ENCODE results near the gene UBE2D4. TPM values are rescaled to one million over a fixed set of nuclear protein-coding genes. Genes with fewer than 3 reads are reported as not detected.
A peak's percentile ranks its signal among the peaks of the same experiment; 100 is the strongest.
"Not testable (repeated sequence)": the region's sequence is repeated elsewhere in the genome, so short reads cannot be mapped to it uniquely, and the experiment has no call there.

Gene UBE2D4
- total RNA-seq, 6 experiments from 2014 or later, result 12.6 to 15.7 (median 14.4) TPM

DNA sequence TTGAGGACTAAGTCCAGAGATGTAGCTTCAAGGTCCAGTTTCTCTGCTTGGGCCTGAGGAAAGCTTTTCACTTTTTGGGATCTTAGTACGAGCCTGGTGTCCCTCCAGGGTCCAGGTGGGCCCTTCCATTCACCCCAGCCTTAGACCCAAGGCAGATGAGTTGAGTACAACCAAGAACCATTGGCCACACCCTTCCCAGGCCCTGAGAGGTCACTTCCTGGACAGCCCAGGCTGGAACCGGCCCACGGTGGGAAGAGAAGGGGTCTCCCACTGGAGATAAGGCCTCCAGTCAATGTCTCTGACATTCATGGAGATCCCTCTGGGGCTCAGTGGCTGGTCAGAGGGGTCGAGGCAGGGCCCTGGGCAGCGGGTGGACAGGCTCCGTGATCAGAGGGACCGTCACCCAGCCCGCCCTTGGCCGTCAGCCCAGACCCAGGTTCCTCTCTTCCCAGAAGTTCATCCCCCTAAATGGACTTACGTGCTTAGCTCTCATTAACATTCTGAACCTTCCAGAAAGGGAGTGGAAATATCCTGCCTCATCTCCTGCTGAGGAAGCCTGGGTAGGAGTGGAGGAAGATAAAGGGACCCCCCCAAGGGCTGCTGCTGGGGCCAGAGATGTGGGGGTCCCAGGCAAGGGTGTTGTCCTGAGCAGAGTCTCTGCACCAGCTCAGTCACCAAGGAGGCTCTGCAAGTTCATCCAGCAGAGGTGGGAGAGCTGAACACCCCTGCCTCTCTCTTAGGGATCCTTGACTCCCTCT is 48.7 kb downstream of the UBE2D4 start:
- not testable (repeated sequence) for H3K4me3 Mint-ChIP-seq; H3K27me3 Mint-ChIP-seq (ENCODE audit: insufficient read depth); H3K4me1 Mint-ChIP-seq (ENCODE audit: low read depth); H3K36me3 Mint-ChIP-seq (ENCODE audit: low read depth); H3K9me3 Mint-ChIP-seq; H3K27ac Mint-ChIP-seq; DNase-seq

DNA sequence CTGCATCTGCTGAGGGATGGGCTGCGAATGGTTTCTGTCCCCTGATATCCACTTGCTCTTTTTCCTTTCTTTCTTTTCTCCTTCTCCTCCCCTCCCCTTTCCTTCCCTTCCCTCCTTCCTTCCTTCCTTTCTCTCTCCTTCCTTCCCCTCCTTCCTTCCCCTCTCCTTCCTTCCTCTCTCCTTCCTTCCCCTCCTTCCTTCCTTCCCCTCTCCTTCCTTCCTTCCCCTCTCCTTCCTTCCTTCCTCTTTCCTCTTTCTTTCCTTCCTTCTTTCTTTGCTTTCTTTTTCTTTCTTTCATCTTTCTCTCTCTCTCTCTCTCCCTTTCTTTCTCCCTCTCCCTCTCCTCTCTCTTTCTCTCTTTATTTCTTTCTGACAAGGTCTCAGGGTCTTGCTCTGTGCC is 51.3 kb downstream of the UBE2D4 start:
- no peak overlapping the region for H3K4me3 Mint-ChIP-seq
- TF ChIP-seq, protein P1, sequence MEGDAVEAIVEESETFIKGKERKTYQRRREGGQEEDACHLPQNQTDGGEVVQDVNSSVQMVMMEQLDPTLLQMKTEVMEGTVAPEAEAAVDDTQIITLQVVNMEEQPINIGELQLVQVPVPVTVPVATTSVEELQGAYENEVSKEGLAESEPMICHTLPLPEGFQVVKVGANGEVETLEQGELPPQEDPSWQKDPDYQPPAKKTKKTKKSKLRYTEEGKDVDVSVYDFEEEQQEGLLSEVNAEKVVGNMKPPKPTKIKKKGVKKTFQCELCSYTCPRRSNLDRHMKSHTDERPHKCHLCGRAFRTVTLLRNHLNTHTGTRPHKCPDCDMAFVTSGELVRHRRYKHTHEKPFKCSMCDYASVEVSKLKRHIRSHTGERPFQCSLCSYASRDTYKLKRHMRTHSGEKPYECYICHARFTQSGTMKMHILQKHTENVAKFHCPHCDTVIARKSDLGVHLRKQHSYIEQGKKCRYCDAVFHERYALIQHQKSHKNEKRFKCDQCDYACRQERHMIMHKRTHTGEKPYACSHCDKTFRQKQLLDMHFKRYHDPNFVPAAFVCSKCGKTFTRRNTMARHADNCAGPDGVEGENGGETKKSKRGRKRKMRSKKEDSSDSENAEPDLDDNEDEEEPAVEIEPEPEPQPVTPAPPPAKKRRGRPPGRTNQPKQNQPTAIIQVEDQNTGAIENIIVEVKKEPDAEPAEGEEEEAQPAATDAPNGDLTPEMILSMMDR (IDR thresholded peaks at IDR 0.05), result no peak
- DNase-seq, result no peak
- no peaks in the 10 kb centered on the region for H3K36me3 Mint-ChIP-seq (ENCODE audit: low read depth)
- H3K27me3 Mint-ChIP-seq (ENCODE audit: insufficient read depth), result no peaks in the 10 kb centered on the region
- H3K4me1 Mint-ChIP-seq (ENCODE audit: low read depth), result no peaks in the 10 kb centered on the region
- H3K27ac Mint-ChIP-seq, result no peak overlapping the region
- no peaks in the 10 kb centered on the region for H3K9me3 Mint-ChIP-seq

DNA sequence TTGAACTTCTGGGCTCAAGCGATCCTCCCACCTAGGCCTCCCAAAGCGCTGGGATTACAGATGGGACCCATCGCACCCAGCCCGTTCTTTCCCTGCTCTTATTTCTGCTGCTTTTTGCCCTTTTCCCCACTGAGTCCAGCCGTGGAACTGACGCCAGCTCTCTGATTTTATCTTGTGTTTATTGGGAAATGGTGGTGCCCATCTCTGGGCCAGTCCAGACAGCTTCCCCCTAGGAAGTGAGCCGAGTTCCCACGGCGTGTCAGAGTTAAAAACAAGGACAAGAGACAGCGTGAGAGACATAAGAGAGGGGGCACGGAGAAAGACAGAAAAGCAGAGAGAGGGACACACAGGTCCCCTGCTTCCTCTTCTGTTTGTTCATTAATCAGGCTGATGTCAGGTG is 51.9 kb downstream of the UBE2D4 start:
- H3K9me3 Mint-ChIP-seq; H3K27me3 Mint-ChIP-seq (ENCODE audit: insufficient read depth); H3K4me3 Mint-ChIP-seq; H3K27ac Mint-ChIP-seq; H3K4me1 Mint-ChIP-seq (ENCODE audit: low read depth); H3K36me3 Mint-ChIP-seq (ENCODE audit: low read depth); DNase-seq: not testable (repeated sequence)

DNA sequence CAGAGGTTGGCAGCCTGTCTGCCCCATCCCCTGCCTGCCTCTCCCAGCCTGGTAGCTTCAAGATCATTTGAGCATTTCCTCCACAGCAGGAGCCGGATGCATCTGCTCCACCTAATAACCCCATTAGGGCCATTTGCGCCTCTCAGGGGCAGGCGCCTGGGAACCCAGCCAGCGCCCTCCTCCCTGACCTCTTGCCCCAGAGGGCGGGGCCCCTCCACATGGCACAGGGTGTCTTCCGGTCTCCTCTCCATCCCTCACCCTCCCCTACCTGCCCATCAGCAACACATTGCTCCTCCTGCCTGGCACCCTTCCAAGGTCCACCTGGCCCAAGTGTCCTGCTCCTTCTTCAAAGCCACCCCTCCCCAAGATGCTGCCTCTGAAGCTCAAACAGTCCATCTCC is 56.6 kb downstream of the UBE2D4 start:
- not testable (repeated sequence) for DNase-seq

DNA sequence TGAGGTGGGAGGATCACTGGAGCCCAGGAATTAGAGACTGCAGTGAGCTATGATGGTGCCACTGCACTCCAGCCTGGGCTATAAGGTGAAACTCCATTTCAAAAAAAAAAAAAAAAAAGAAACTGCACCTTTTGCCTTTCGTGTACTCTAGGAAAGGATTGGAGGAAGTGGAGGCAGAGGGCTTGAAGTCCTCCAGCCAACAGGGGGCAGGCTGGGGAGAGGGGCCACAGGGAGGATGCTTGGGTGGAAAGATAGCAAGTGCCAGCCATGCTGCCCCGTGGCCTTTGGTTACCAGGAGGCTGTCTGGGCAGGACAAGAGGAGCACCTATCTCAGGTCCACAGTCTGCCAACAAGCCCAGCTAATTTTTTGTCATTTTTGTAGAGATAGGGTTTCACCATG is 57.5 kb downstream of the UBE2D4 start:
- not testable (repeated sequence) for H3K9me3 Mint-ChIP-seq; H3K4me1 Mint-ChIP-seq (ENCODE audit: low read depth); H3K27ac Mint-ChIP-seq; H3K4me3 Mint-ChIP-seq; DNase-seq; H3K27me3 Mint-ChIP-seq (ENCODE audit: insufficient read depth); H3K36me3 Mint-ChIP-seq (ENCODE audit: low read depth)
- TF ChIP-seq, protein P1 (IDR thresholded peaks at IDR 0.05), result peak; percentile 17; the same call in 1 of the 2 replicates

More for the DNA sequence above, 56.6 kb downstream of the UBE2D4 start:
- not testable (repeated sequence) for H3K4me3 Mint-ChIP-seq; H3K4me1 Mint-ChIP-seq (ENCODE audit: low read depth); H3K36me3 Mint-ChIP-seq (ENCODE audit: low read depth); H3K27ac Mint-ChIP-seq; H3K9me3 Mint-ChIP-seq; H3K27me3 Mint-ChIP-seq (ENCODE audit: insufficient read depth)

DNA sequence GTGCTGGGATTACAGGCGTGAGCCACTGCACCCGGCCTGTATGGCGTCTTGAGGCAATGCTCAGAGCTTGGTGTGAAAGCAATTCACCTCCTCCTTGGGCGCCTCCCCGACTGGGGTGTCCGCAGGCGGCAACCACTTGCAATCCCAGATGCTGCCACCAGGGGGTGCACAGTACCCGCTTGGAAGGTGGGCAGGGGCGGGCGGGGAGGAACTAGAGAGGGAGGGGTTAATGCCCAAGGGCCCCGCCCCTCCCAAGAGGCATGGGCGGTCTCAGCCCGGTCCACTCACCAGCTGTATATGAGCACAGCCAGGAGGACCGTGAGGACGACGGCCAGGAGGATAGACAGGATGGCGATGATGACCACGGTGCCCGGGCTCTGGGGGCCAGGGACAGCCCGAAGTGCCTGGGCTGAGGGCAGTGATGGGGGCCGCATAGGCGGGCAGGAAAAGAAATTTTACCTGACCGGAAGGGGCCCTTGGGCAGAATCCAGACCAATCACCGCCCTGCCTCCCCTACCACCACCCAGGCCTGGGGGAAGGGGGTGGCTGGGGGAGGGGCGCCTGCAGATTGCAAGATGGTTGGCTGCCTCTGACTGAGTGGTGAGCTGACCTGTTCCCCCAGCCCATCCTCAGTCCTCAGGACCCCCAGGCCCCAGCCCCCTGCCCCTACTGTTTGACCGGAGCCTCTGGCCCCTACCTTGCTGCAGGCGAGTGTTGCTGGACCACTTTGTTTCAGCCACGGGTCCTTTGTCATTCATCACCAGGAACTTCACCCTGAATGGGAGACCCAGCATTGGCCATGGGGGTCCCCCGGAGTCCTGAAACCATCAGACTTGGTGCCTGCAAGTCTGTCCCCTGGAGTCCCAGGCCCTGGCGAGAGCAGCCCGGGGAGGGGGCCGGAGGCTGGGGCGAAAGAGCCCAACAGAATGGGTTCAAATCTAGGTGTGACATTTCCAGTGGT is 59.9 kb downstream of the UBE2D4 start:
- H3K27ac Mint-ChIP-seq; H3K4me1 Mint-ChIP-seq (ENCODE audit: low read depth); H3K27me3 Mint-ChIP-seq (ENCODE audit: insufficient read depth); H3K9me3 Mint-ChIP-seq; H3K36me3 Mint-ChIP-seq (ENCODE audit: low read depth): not testable (repeated sequence)
- TF ChIP-seq, protein P1 (IDR thresholded peaks at IDR 0.05), result peak; percentile 87
- peak; percentile 74 for DNase-seq
- H3K4me3 Mint-ChIP-seq, result peak overlapping the region; percentile 54

DNA sequence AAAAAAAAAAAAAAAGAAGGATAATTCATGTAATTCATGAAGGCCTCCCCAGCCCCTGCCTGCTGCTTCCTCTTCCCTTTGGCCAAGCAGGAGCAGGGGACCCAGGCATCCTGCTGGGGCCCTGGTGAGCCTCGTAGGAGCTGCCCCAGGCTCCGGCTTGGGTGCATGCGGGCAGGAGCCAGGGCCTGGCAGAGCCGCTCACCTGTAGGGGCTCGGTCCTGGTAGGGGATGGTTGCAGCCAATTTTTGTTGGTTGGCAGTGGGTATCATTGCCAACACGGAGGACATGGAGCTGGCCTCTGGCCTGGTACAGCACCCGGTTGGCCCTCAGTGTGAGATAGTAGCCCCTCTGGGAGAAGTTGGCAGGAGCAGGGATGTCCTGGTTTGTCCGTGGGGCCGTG is 61.2 kb downstream of the UBE2D4 start:
- H3K27ac Mint-ChIP-seq; DNase-seq; H3K9me3 Mint-ChIP-seq; H3K4me1 Mint-ChIP-seq (ENCODE audit: low read depth); H3K27me3 Mint-ChIP-seq (ENCODE audit: insufficient read depth); H3K36me3 Mint-ChIP-seq (ENCODE audit: low read depth); H3K4me3 Mint-ChIP-seq: not testable (repeated sequence)

DNA sequence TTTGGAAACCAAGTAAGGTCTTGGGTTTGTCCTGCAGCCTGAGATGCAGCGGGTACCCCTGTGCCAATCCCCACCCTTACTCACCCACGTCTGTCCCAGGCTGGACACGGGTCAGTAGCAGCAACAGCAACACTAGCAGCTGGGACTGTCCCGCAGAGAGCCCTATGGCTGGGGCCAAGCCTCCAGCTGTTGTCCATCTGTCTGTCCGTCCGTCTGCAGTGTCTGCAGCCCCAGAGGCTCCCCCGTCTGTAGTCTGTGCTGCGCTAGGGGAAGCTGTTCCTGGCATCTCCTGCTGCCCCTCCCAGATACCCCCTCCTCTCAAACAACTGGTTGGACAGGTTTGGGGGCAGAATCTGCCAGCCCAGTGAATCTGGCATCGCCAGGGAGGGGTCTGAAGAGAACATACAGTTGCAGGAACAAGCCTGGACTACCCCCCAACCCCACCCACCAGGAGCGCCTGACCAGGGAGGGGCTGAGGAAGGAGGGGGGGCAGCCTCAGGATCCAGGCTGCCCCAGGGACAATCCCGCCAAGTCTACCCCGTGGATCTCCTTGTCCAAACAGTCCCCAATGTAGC is 63.9 kb downstream of the UBE2D4 start:
- not testable (repeated sequence) for H3K27ac Mint-ChIP-seq; DNase-seq; H3K36me3 Mint-ChIP-seq (ENCODE audit: low read depth); H3K4me1 Mint-ChIP-seq (ENCODE audit: low read depth); H3K9me3 Mint-ChIP-seq; H3K27me3 Mint-ChIP-seq (ENCODE audit: insufficient read depth); H3K4me3 Mint-ChIP-seq

DNA sequence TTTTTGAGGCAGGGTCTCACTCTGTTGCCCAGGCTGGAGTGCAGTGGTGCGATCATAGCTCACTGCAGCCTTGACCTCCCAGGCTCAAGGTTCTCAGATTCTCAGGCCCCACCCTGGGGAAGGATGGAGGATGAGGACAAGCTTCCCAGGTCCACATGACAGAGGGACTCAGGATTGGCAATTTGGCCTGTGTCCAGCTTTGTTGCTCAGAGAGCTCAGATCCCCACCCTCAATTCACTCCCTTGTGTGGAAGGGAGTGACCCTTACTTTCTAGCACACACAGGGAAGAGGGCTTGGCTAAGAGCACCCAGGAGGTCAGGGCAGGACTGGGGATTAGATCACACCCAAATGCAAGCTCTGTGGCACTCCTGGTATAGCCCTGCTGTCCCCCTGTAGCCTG is 64.6 kb downstream of the UBE2D4 start:
- not testable (repeated sequence) for H3K4me1 Mint-ChIP-seq (ENCODE audit: low read depth); DNase-seq; H3K27me3 Mint-ChIP-seq (ENCODE audit: insufficient read depth); H3K27ac Mint-ChIP-seq; H3K4me3 Mint-ChIP-seq; H3K36me3 Mint-ChIP-seq (ENCODE audit: low read depth); H3K9me3 Mint-ChIP-seq

DNA sequence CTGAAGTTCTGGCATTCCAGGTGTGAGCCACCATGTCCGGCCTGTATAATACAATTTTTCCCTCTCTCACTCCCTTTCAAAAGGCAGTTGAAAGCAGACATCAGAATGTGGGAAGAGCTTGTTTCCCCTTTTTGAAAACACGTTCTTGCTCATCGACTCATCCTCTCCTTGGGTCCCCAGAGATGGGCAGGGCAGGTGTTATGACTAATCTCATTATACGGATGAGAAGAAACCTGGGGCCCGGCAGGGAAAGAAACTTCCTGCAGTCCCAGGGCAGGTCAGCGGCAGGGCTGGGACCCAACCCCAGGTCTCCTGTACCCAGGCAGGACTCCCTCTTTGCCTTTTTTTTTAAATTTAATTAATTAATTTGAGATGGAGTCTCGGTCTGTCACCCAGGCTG is 66.7 kb downstream of the UBE2D4 start:
- H3K9me3 Mint-ChIP-seq; H3K36me3 Mint-ChIP-seq (ENCODE audit: low read depth); H3K4me1 Mint-ChIP-seq (ENCODE audit: low read depth); H3K27me3 Mint-ChIP-seq (ENCODE audit: insufficient read depth); H3K4me3 Mint-ChIP-seq: not testable (repeated sequence)
- peak; percentile 57 for DNase-seq
- H3K27ac Mint-ChIP-seq, result peak overlapping the region; percentile 77

All from HFFc6 (cell line).